Natural killer cell (primary cell): ENCODE results near the gene MMRN2. TPM values are rescaled to one million over a fixed set of nuclear protein-coding genes. Genes with fewer than 3 reads are reported as not detected.

Experiments used
- ATAC-seq, 3 donors: fragments of 150-1000 bp in 2 of 3; fragments of 200-7000 bp in 1 of 3; cut with Tn5 transposase; 1 replicate in 1 of 3; 2 replicates in 2 of 3; pipeline ENCODE4 v1.10.0; 2021; ENCODE audit warnings: mild to moderate bottlenecking in 2 of 3, moderate library complexity in 2 of 3
- DNase-seq, 2 donors: peaks; one replicate each; pipeline versions ENCODE4 v3.0.0 to v3.0.0-alpha.2; 2013 to 2021; ENCODE audit warnings: mixed read lengths in 1 of 2
- H3K27ac ChIP-seq: one replicate; pipeline ENCODE4 v1.5.1; 2013; ENCODE audit warnings: mild to moderate bottlenecking, low read length
- H3K27me3 ChIP-seq: one replicate; pipeline ENCODE4 v1.6.1; 2013; ENCODE audit warnings: low read length; ENCODE audit not compliant: control insufficient read depth, insufficient read depth
- H3K36me3 ChIP-seq: one replicate; pipeline ENCODE4 v1.6.1; 2013; ENCODE audit warnings: low read length; ENCODE audit not compliant: control insufficient read depth, insufficient read depth
- H3K4me1 ChIP-seq: one replicate; pipeline ENCODE4 v1.6.1; 2013; ENCODE audit warnings: low read length; ENCODE audit not compliant: control insufficient read depth, insufficient read depth
- H3K4me3 ChIP-seq: one replicate; pipeline ENCODE4 v1.5.1; 2013; ENCODE audit warnings: low read length
- H3K9me3 ChIP-seq: one replicate; pipeline ENCODE4 v1.6.1; 2013; ENCODE audit warnings: low read length; ENCODE audit not compliant: control insufficient read depth, insufficient read depth
- H3K27ac Mint-ChIP-seq, 2 donors: one replicate each; pipeline ENCODE4 v1.8.0; 2022; ENCODE audit warnings: mild to moderate bottlenecking in 2 of 2, mixed read lengths in 2 of 2, moderate library complexity in 1 of 2
- H3K27me3 Mint-ChIP-seq, 2 donors: one replicate each; pipeline ENCODE4 v1.8.0; 2022; ENCODE audit warnings: low read depth in 2 of 2, mixed read lengths in 2 of 2
- H3K36me3 Mint-ChIP-seq: one replicate; pipeline ENCODE4 v1.8.0; 2022; ENCODE audit warnings: mixed read lengths
- H3K4me1 Mint-ChIP-seq, 2 donors: one replicate each; pipeline ENCODE4 v1.8.0; 2022; ENCODE audit warnings: mixed read lengths in 2 of 2
- H3K4me3 Mint-ChIP-seq: one replicate; pipeline ENCODE4 v1.8.0; 2022; ENCODE audit warnings: mild to moderate bottlenecking, moderate library complexity, mixed read lengths
- H3K9me3 Mint-ChIP-seq, 2 donors: one replicate each; pipeline ENCODE4 v1.8.0; 2022; ENCODE audit warnings: mixed read lengths in 2 of 2
- CTCF ChIP-seq: fragments of 200-600 bp; IDR thresholded peaks from one replicate; pipeline ENCODE4 v1.8.0; 2022; ENCODE audit warnings: antibody characterized with exemption
- WGBS: methylation state at CpG from one replicate; pipeline ENCODE4 v1.1.7; 2013; ENCODE audit warnings: missing lambda C conversion rate; ENCODE audit not compliant: insufficient coverage; 5-methylcytosine and 5-hydroxymethylcytosine counted together
- intact Hi-C: fragments of 100-400 bp; cut with micrococcal nuclease; formaldehyde crosslinking; loops from one replicate; pipeline ENCODE4 v1.14.2; 2022
- total RNA-seq, 4 donors: library from RNA; stranded (reverse); fragments of 120-200 nt in 1 of 4; gene quantifications; one replicate each; pipeline versions ENCODE4 v1.2.3 to v1.2.4, GENCODE V29; 2013 to 2022

Gene MMRN2
- total RNA-seq, 3 donors from 2014 or later (not counting 1 experiment from before 2014, with no cell fraction given): 1.3 TPM; not detected in 2

GRCh38 chr10:86967481-86967941 lies 10.1 kb upstream of the MMRN2 start:
- no peaks in the 10 kb centered on the region for H3K36me3 ChIP-seq
- no peaks in the 10 kb centered on the region for H3K9me3 ChIP-seq
- intact Hi-C loops: no loop called here
- no peaks in the 10 kb centered on the region for H3K9me3 Mint-ChIP-seq
- H3K36me3 Mint-ChIP-seq: no peaks in the 10 kb centered on the region
- H3K27ac ChIP-seq: no peak overlapping the region
- no peak for TF ChIP-seq CTCF
- H3K27ac Mint-ChIP-seq: no peak overlapping the region
- no peaks in the 10 kb centered on the region for H3K27me3 ChIP-seq
- no peak overlapping the region for H3K4me3 Mint-ChIP-seq
- peaks cover 10 to 39% of the 10 kb centered on the region in 2 donors for H3K4me1 Mint-ChIP-seq
- ATAC-seq (no peak), DNase-seq (no peak)
- H3K27me3 Mint-ChIP-seq: peaks cover 0 to 4% of the 10 kb centered on the region in 2 donors
- H3K4me3 ChIP-seq: no peak overlapping the region
- H3K4me1 ChIP-seq: peaks cover 56% of the 10 kb centered on the region
- WGBS: 89% methylated on average over 7 of the region's 7 CpGs

GRCh38 chr10:86965986-86966654 lies 8.7 kb upstream of the MMRN2 start:
- no peaks in the 10 kb centered on the region for H3K9me3 Mint-ChIP-seq
- H3K27ac ChIP-seq: no peak overlapping the region
- intact Hi-C loops: loop anchor here (1.0 kb wide), 1 partner anchor 27 kb away; no protein-coding TSS in a partner anchor
- no peak for ATAC-seq
- no peaks in the 10 kb centered on the region for H3K36me3 Mint-ChIP-seq
- no peaks in the 10 kb centered on the region for H3K36me3 ChIP-seq
- H3K27me3 Mint-ChIP-seq: no peaks in the 10 kb centered on the region
- WGBS: 42% methylated on average over 9 of the region's 11 CpGs
- H3K27me3 ChIP-seq: no peaks in the 10 kb centered on the region
- no peak overlapping the region for H3K4me3 ChIP-seq
- peaks cover 50% of the 10 kb centered on the region for H3K4me1 ChIP-seq
- H3K9me3 ChIP-seq: no peaks in the 10 kb centered on the region
- no peak for TF ChIP-seq CTCF
- peak overlapping the region; percentile 49 for H3K4me3 Mint-ChIP-seq
- peak overlapping the region in 1 of 2 donors; percentile 53 for H3K27ac Mint-ChIP-seq
- no peak for DNase-seq
- peaks cover 10 to 29% of the 10 kb centered on the region in 2 donors for H3K4me1 Mint-ChIP-seq

- Histone ChIP-seq H3K4me1 (peaks cover 38% of the 10 kb centered on the region), H3K27me3 (no peaks in the 10 kb centered on the region), H3K27ac (no peak overlapping the region), H3K9me3 (no peaks in the 10 kb centered on the region), H3K36me3 (no peaks in the 10 kb centered on the region), H3K4me3 (no peak overlapping the region)
- Mint-ChIP-seq H3K9me3 (no peaks in the 10 kb centered on the region), H3K27ac (no peak overlapping the region), H3K36me3 (no peaks in the 10 kb centered on the region), H3K4me1 (peaks cover 10 to 22% of the 10 kb centered on the region in 2 donors), H3K4me3 (no peak overlapping the region), H3K27me3 (no peaks in the 10 kb centered on the region)
- 92% methylated on average over 2 of the region's 2 CpGs for WGBS
- ATAC-seq: no peak
- DNase-seq: no peak
- intact Hi-C loops: no loop called here
- TF ChIP-seq CTCF: no peak
Measured at GRCh38 chr10:86964847-86965190, 7.4 kb upstream of the MMRN2 start.
